ENCODE results near the gene SEMA6A.

Gene SEMA6A

DNA sequence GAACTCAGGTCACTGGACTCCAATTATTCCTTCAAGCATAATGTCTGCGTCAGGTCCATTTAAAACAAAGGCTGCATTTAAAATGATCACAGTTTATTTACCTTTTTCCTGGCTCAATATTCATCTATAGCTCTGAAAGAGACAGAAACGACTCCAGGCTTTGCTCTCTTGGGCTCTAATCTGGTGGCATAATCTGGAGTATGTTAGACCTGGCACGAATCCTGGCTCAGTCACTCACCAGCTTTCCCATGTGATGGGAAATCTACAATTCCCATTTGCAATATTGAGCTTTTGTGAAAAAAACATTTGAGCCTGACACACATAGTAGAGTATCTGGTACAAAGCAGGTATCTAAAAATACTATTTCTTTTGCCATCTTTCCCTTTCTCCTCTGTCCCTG is 155.8 kb downstream of the SEMA6A start:
- no peaks in the 10 kb centered on the region for H3K79me2 ChIP-seq (ENCODE audit: insufficient read depth, low read length)
- no peaks in the 10 kb centered on the region for H3K27me3 ChIP-seq (ENCODE audit: insufficient read depth, low read length)
- TF ChIP-seq, protein P1, sequence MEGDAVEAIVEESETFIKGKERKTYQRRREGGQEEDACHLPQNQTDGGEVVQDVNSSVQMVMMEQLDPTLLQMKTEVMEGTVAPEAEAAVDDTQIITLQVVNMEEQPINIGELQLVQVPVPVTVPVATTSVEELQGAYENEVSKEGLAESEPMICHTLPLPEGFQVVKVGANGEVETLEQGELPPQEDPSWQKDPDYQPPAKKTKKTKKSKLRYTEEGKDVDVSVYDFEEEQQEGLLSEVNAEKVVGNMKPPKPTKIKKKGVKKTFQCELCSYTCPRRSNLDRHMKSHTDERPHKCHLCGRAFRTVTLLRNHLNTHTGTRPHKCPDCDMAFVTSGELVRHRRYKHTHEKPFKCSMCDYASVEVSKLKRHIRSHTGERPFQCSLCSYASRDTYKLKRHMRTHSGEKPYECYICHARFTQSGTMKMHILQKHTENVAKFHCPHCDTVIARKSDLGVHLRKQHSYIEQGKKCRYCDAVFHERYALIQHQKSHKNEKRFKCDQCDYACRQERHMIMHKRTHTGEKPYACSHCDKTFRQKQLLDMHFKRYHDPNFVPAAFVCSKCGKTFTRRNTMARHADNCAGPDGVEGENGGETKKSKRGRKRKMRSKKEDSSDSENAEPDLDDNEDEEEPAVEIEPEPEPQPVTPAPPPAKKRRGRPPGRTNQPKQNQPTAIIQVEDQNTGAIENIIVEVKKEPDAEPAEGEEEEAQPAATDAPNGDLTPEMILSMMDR (IDR thresholded peaks at IDR 0.05; ENCODE audit: low read length), result no peak
- TF ChIP-seq EZH2 (IDR thresholded peaks at IDR 0.05; ENCODE audit: borderline replicate concordance, low read length), result no peak
- no peak overlapping the region for H3K9ac ChIP-seq (ENCODE audit: low read length)
- H3F3A ChIP-seq (ENCODE audit: insufficient read depth, low read length), result no peaks in the 10 kb centered on the region
- H3K4me3 ChIP-seq (ENCODE audit: low read depth, low read length, poor library complexity, severe bottlenecking), result no peak overlapping the region
- H3K9me3 ChIP-seq (ENCODE audit: low read length), result no peaks in the 10 kb centered on the region
- H2AFZ ChIP-seq (ENCODE audit: low read length), result no peak overlapping the region
- H3K4me1 ChIP-seq (ENCODE audit: insufficient read depth, low read length, severe bottlenecking), result no peaks in the 10 kb centered on the region
- H3K36me3 ChIP-seq (ENCODE audit: insufficient read depth, low read length), result no peaks in the 10 kb centered on the region
- no peaks in the 10 kb centered on the region for H4K20me1 ChIP-seq (ENCODE audit: insufficient read depth, low read length)
- no peak overlapping the region for H3K4me2 ChIP-seq (ENCODE audit: low read length)
- H3K27ac ChIP-seq (ENCODE audit: low read depth, low read length, poor library complexity, severe bottlenecking), result no peak overlapping the region
- no peaks in the 10 kb centered on the region for H3K9me2 ChIP-seq (ENCODE audit: low read depth, low read length)

DNA sequence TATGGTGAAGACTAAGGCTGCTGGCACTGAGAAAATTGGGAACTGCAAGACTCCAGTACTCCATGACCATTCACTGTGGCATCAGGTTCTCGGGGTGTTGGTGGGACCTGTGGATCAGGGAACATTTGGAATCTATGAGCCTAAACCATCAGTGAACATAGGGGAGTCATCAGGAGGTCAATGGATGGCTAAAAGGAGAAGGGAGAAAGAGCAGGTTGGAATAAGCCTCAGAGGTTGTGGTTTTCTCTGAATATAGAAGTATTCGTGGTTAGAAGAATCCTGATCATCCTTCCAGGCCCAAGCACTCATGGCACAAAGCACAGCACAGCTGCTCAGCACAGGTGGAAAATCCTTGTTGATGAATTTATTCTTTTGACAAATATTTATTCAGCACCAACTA is 156.6 kb downstream of the SEMA6A start:
- Histone ChIP-seq H3K79me2 (ENCODE audit: insufficient read depth, low read length) (no peaks in the 10 kb centered on the region), H3F3A (ENCODE audit: insufficient read depth, low read length) (no peaks in the 10 kb centered on the region), H3K4me1 (ENCODE audit: insufficient read depth, low read length, severe bottlenecking) (no peaks in the 10 kb centered on the region), H3K27ac (ENCODE audit: low read depth, low read length, poor library complexity, severe bottlenecking) (no peak overlapping the region), H3K9me3 (ENCODE audit: low read length) (no peaks in the 10 kb centered on the region), H3K4me2 (ENCODE audit: low read length) (no peak overlapping the region), H3K9ac (ENCODE audit: low read length) (no peak overlapping the region), H4K20me1 (ENCODE audit: insufficient read depth, low read length) (no peaks in the 10 kb centered on the region), H3K9me2 (ENCODE audit: low read depth, low read length) (no peaks in the 10 kb centered on the region), H2AFZ (ENCODE audit: low read length) (no peak overlapping the region), H3K4me3 (ENCODE audit: low read depth, low read length, poor library complexity, severe bottlenecking) (no peak overlapping the region), H3K27me3 (ENCODE audit: insufficient read depth, low read length) (no peaks in the 10 kb centered on the region), H3K36me3 (ENCODE audit: insufficient read depth, low read length) (no peaks in the 10 kb centered on the region)
- TF ChIP-seq, protein P1 (IDR thresholded peaks at IDR 0.05; ENCODE audit: low read length), result no peak
- no peak for TF ChIP-seq EZH2 (IDR thresholded peaks at IDR 0.05; ENCODE audit: borderline replicate concordance, low read length)

DNA sequence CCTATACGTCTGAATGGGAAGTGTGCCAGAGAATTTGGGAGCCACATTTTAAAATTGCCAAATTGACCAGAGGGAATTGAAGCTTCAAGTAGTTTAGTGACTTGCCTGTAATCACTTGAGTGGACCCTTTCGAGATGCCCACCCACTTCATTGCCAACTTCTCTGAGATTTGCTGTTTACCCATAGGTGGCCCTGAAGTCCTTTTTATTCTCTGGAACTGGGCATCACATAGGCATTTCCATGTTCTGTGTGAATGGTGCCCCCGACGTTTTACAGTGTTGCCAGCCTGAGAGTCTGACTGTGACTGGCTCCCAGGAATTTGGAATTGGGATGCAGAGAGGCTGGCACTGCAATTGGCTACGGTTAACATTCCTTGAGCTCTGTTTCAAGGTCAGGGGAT is 158.6 kb downstream of the SEMA6A start:
- H3K36me3 ChIP-seq (ENCODE audit: insufficient read depth, low read length), result no peaks in the 10 kb centered on the region
- H3K9me2 ChIP-seq (ENCODE audit: low read depth, low read length), result no peaks in the 10 kb centered on the region
- H3K79me2 ChIP-seq (ENCODE audit: insufficient read depth, low read length), result no peaks in the 10 kb centered on the region
- no peak overlapping the region for H3K27ac ChIP-seq (ENCODE audit: low read depth, low read length, poor library complexity, severe bottlenecking)
- no peaks in the 10 kb centered on the region for H3F3A ChIP-seq (ENCODE audit: insufficient read depth, low read length)
- H2AFZ ChIP-seq (ENCODE audit: low read length), result no peak overlapping the region
- no peak overlapping the region for H3K9ac ChIP-seq (ENCODE audit: low read length)
- no peak overlapping the region for H3K4me2 ChIP-seq (ENCODE audit: low read length)
- no peaks in the 10 kb centered on the region for H3K4me1 ChIP-seq (ENCODE audit: insufficient read depth, low read length, severe bottlenecking)
- H3K9me3 ChIP-seq (ENCODE audit: low read length), result no peaks in the 10 kb centered on the region
- no peaks in the 10 kb centered on the region for H4K20me1 ChIP-seq (ENCODE audit: insufficient read depth, low read length)
- no peak overlapping the region for H3K4me3 ChIP-seq (ENCODE audit: low read depth, low read length, poor library complexity, severe bottlenecking)
- TF ChIP-seq, protein P1 (IDR thresholded peaks at IDR 0.05; ENCODE audit: low read length), result no peak
- TF ChIP-seq EZH2 (IDR thresholded peaks at IDR 0.05; ENCODE audit: borderline replicate concordance, low read length), result no peak
- H3K27me3 ChIP-seq (ENCODE audit: insufficient read depth, low read length), result no peaks in the 10 kb centered on the region
